ENCODE data around the gene STAT3. TPM values are rescaled to one million over a fixed set of nuclear protein-coding genes. Genes with fewer than 3 reads are reported as not detected.
"Not testable (repeated sequence)": the region's sequence is repeated elsewhere in the genome, so short reads cannot be mapped to it uniquely, and the experiment has no call there.

STAT3 gene
- total and polyA plus RNA-seq, 3 experiments from 2014 or later = 148 to 166 (median 155) TPM

- Mint-ChIP-seq H3K9me3 (peaks cover 0 to 3% (median 0%) of the 10 kb centered on the region in 5 donors), H3K27me3 (no peaks in the 10 kb centered on the region), H3K27ac (peak overlapping the region in 1 of 8 donors; percentile 7), H3K36me3 (peaks cover 6 to 18% (median 10%) of the 10 kb centered on the region in 3 donors), H3K4me1 (peaks cover 41 to 57% (median 57%) of the 10 kb centered on the region in 3 donors), H3K4me3 (no peak overlapping the region)
- CTCF ChIA-PET = interaction anchor here (1.4 kb wide), 1 partner anchor 22 kb away, joined by 3 read pairs; no protein-coding TSS in a partner anchor
- Histone ChIP-seq H3K4me3 (ENCODE audit: low read length) (no peak overlapping the region), H3K4me1 (ENCODE audit: insufficient read depth, low read length) (peaks cover 21% of the 10 kb centered on the region), H3K9me3 (ENCODE audit: low read length) (no peaks in the 10 kb centered on the region), H3K27ac (ENCODE audit: low read depth, low read length) (no peak overlapping the region), H3K36me3 (ENCODE audit: insufficient read depth, low read length) (peaks cover 7% of the 10 kb centered on the region), H3K27me3 (ENCODE audit: insufficient read depth, low read length, poor library complexity, severe bottlenecking) (no peaks in the 10 kb centered on the region)
- no peak for DNase-seq
- POLR2A ChIA-PET = no interaction called here
Observed at GRCh38 chr17:42373896-42374295, 14.3 kb downstream of the STAT3 start.

DNA sequence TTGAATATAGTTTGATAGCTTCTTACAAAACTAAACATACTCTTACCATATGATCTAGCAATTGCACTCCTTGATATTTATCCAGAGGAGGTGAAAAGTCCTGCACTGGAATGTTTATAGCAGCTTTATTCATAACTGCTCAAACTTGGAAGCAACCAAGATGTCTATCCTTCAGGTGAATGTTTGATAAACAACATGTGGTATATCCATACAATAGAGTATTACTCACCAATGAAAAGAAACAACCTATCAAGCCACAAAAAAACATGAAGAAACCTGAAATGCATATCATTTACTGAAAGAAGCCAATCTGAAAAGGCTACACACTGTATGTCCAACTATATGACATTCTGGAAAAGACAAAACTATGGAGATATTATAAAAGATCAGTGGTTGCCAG lies 16.1 kb downstream of the STAT3 start:
- Mint-ChIP-seq H3K27me3 (no peaks in the 10 kb centered on the region), H3K36me3 (peaks cover 9 to 18% (median 10%) of the 10 kb centered on the region in 3 donors), H3K4me1 (peaks cover 38 to 57% (median 56%) of the 10 kb centered on the region in 3 donors), H3K27ac (no peak overlapping the region), H3K9me3 (peaks cover 0 to 3% (median 0%) of the 10 kb centered on the region in 5 donors), H3K4me3 (no peak overlapping the region)
- DNase-seq = no peak
- Histone ChIP-seq H3K27ac (ENCODE audit: low read depth, low read length) (no peak overlapping the region), H3K9me3 (ENCODE audit: low read length) (no peaks in the 10 kb centered on the region), H3K36me3 (ENCODE audit: insufficient read depth, low read length) (peaks cover 7% of the 10 kb centered on the region), H3K4me3 (ENCODE audit: low read length) (no peak overlapping the region), H3K27me3 (ENCODE audit: insufficient read depth, low read length, poor library complexity, severe bottlenecking) (no peaks in the 10 kb centered on the region), H3K4me1 (ENCODE audit: insufficient read depth, low read length) (peaks cover 28% of the 10 kb centered on the region)
- POLR2A ChIA-PET = interaction anchor here (0.7 kb wide), 1 partner anchor 405 kb away, joined by 6 read pairs; no protein-coding TSS in a partner anchor
- CTCF ChIA-PET = no interaction called here

DNA sequence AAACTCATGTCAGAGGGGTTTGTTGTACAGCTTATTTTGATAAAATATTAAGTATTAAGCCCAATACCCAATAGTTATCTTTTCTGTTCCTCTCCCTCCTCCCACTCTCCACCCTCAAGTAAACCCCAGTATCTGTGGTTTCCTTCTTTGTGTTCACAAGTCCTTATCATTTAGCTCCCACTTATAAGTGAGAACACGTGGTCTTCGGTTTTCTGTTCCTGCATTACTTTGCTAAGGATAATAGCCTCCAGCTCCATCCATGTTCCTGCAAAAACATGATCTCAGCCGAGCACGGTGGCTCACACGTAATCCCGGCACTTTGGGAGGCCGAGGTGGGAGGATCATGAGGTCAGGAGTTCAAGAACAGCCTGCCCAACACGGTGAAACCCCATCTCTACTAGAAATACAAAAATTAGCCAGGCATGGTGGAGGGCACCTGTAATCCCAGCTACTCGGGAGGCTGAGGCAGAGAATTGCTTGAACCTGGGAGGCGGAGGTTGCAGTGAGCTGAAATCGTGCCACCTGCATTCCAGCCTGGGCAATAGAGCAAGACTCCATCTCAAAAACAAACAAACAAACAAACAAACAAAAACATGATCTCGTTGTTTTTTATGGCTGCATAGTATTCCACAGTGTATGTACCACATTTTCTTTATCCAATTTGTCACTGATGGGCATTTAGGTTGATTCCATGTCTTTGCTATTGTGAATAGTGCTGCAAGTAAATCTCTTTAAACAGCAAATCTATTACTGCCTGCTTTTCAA lies 19.3 kb downstream of the STAT3 start:
- H3K27ac Mint-ChIP-seq = peak overlapping the region in 3 of 8 donors; percentile 63 to 85 (median 70)
- not testable (repeated sequence) for H3K27me3 Mint-ChIP-seq; H3K9me3 Mint-ChIP-seq; DNase-seq; H3K27ac ChIP-seq (ENCODE audit: low read depth, low read length); H3K9me3 ChIP-seq (ENCODE audit: low read length); H3K36me3 ChIP-seq (ENCODE audit: insufficient read depth, low read length); H3K4me3 ChIP-seq (ENCODE audit: low read length); H3K27me3 ChIP-seq (ENCODE audit: insufficient read depth, low read length, poor library complexity, severe bottlenecking)
- peak overlapping the region in 5 of 7 donors; percentile 23 to 77 (median 45) for H3K4me3 Mint-ChIP-seq
- peaks cover 50 to 67% (median 66%) of the 10 kb centered on the region in 3 donors for H3K4me1 Mint-ChIP-seq
- H3K36me3 Mint-ChIP-seq = peaks cover 10 to 28% (median 12%) of the 10 kb centered on the region in 3 donors
- H3K4me1 ChIP-seq (ENCODE audit: insufficient read depth, low read length) = peaks cover 35% of the 10 kb centered on the region
- ChIA-PET CTCF (interaction anchor here (1.4 kb wide), 1 partner anchor 45 kb away, joined by 3 read pairs; no protein-coding TSS in a partner anchor), POLR2A (interaction anchor here (0.6 to 0.7 kb wide), 2 partner anchors 46 to 52 kb away, joined by 4 to 5 read pairs; no protein-coding TSS in a partner anchor)

DNA sequence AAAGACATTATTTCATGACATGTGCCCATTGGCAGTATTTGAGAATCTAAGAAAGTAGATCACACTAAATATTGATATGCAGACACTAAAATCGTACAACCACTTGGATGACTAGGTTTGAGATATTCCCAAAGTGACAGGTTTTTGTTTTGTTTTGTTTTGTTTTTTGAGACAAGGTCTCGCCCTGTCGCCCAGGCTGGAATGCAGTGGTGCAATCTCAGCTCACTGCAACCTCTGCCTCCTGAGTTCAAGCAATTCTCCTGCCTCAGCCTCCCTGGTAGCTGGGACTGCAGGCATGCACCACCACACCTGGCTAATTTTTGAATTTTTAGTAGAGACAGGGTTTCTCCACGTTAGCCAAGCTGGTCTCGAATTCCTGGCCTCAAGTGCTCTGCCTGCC lies 19.9 kb downstream of the STAT3 start:
- POLR2A ChIA-PET = interaction anchor here (0.7 kb wide), 1 partner anchor 45 kb away, joined by 4 read pairs; no protein-coding TSS in a partner anchor
- peaks cover 41% of the 10 kb centered on the region for H3K4me1 ChIP-seq (ENCODE audit: insufficient read depth, low read length)
- H3K36me3 ChIP-seq (ENCODE audit: insufficient read depth, low read length); DNase-seq; H3K9me3 Mint-ChIP-seq; H3K27ac ChIP-seq (ENCODE audit: low read depth, low read length); H3K27ac Mint-ChIP-seq; H3K27me3 Mint-ChIP-seq; H3K27me3 ChIP-seq (ENCODE audit: insufficient read depth, low read length, poor library complexity, severe bottlenecking); CTCF ChIA-PET; H3K4me3 ChIP-seq (ENCODE audit: low read length); H3K9me3 ChIP-seq (ENCODE audit: low read length): not testable (repeated sequence)
- H3K36me3 Mint-ChIP-seq = peaks cover 10 to 26% (median 12%) of the 10 kb centered on the region in 3 donors
- peaks cover 53 to 71% (median 70%) of the 10 kb centered on the region in 3 donors for H3K4me1 Mint-ChIP-seq
- H3K4me3 Mint-ChIP-seq = peak overlapping the region in 3 of 7 donors; percentile 15 to 77 (median 31)

GRCh38 chr17:42366176-42367023 lies 21.8 kb downstream of the STAT3 start:
- H3K27me3 ChIP-seq (ENCODE audit: insufficient read depth, low read length, poor library complexity, severe bottlenecking); DNase-seq; H3K9me3 Mint-ChIP-seq; H3K36me3 ChIP-seq (ENCODE audit: insufficient read depth, low read length); H3K9me3 ChIP-seq (ENCODE audit: low read length); H3K27me3 Mint-ChIP-seq; H3K4me3 ChIP-seq (ENCODE audit: low read length); H3K27ac ChIP-seq (ENCODE audit: low read depth, low read length): not testable (repeated sequence)
- H3K27ac Mint-ChIP-seq = peak overlapping the region in 2 of 8 donors; percentile 64 to 69
- peak overlapping the region in 1 of 7 donors; percentile 51 for H3K4me3 Mint-ChIP-seq
- ChIA-PET POLR2A (interaction anchor here (1.0 kb wide), 1 partner anchor 22 kb away, joined by 3 read pairs; the partner anchor contains the start of gene STAT3), CTCF (interaction anchor here (0.7 to 1.0 kb wide), 2 partner anchors 15 to 16 kb away, joined by 3 read pairs; no protein-coding TSS in a partner anchor)
- H3K4me1 Mint-ChIP-seq = peaks cover 70 to 85% (median 84%) of the 10 kb centered on the region in 3 donors
- H3K4me1 ChIP-seq (ENCODE audit: insufficient read depth, low read length) = peaks cover 54% of the 10 kb centered on the region
- peaks cover 4 to 21% (median 17%) of the 10 kb centered on the region in 3 donors for H3K36me3 Mint-ChIP-seq

DNA sequence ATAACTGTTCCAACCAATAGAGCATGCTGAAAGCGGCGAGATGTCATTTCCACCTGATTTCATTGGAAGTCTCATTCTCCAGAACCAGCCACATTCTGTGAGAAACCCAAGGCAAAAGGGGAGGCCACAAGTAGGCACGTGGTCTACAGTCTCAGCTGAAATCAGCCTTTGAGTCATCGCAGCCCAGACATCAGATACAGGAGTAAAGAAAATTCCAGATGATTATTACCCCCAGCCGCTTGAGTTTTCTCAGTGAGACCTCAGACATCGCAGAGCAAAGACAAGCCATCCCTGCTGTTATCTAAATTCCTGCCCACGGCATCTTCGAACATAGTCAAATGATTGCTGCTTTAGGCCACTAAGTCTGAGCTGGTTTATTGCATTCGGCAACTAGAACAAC lies 23.1 kb downstream of the STAT3 start:
- H3K4me3 ChIP-seq (ENCODE audit: low read length) = no peak overlapping the region
- Mint-ChIP-seq H3K27me3 (peaks cover 0 to 1% of the 10 kb centered on the region in 2 donors), H3K27ac (peak overlapping the region in 6 of 8 donors; percentile 0 to 80 (median 53)), H3K4me1 (peaks cover 71 to 84% (median 83%) of the 10 kb centered on the region in 3 donors), H3K4me3 (peak overlapping the region in 2 of 7 donors; percentile 9 to 31), H3K36me3 (peaks cover 0 to 16% (median 15%) of the 10 kb centered on the region in 3 donors), H3K9me3 (peaks cover 0 to 2% (median 0%) of the 10 kb centered on the region in 5 donors)
- no peaks in the 10 kb centered on the region for H3K36me3 ChIP-seq (ENCODE audit: insufficient read depth, low read length)
- H3K27me3 ChIP-seq (ENCODE audit: insufficient read depth, low read length, poor library complexity, severe bottlenecking) = no peaks in the 10 kb centered on the region
- H3K4me1 ChIP-seq (ENCODE audit: insufficient read depth, low read length) = peaks cover 54% of the 10 kb centered on the region
- H3K27ac ChIP-seq (ENCODE audit: low read depth, low read length) = no peak overlapping the region
- H3K9me3 ChIP-seq (ENCODE audit: low read length) = no peaks in the 10 kb centered on the region
- CTCF ChIA-PET = interaction anchor here (1.0 kb wide), 1 partner anchor 17 kb away, joined by 3 read pairs; no protein-coding TSS in a partner anchor
- POLR2A ChIA-PET = interaction anchor here (0.7 kb wide), 1 partner anchor 372 kb away, joined by 5 read pairs; no protein-coding TSS in a partner anchor
- DNase-seq = no peak

GRCh38 chr17:42363767-42364585 lies 24.3 kb downstream of the STAT3 start:
- H3K4me1 ChIP-seq (ENCODE audit: insufficient read depth, low read length) = peaks cover 51% of the 10 kb centered on the region
- Mint-ChIP-seq H3K9me3 (peaks cover 0 to 2% (median 0%) of the 10 kb centered on the region in 5 donors), H3K27ac (peak overlapping the region in 7 of 8 donors; percentile 24 to 81 (median 52)), H3K4me3 (peak overlapping the region in 2 of 7 donors; percentile 12 to 20), H3K36me3 (peaks cover 0 to 18% (median 15%) of the 10 kb centered on the region in 3 donors), H3K4me1 (peaks cover 73 to 84% (median 84%) of the 10 kb centered on the region in 3 donors), H3K27me3 (peaks cover 0 to 1% of the 10 kb centered on the region in 2 donors)
- ChIA-PET POLR2A (no interaction called here), CTCF (no interaction called here)
- H3K4me3 ChIP-seq (ENCODE audit: low read length) = no peak overlapping the region
- H3K27me3 ChIP-seq (ENCODE audit: insufficient read depth, low read length, poor library complexity, severe bottlenecking) = no peaks in the 10 kb centered on the region
- DNase-seq = no peak
- no peaks in the 10 kb centered on the region for H3K9me3 ChIP-seq (ENCODE audit: low read length)
- H3K27ac ChIP-seq (ENCODE audit: low read depth, low read length) = no peak overlapping the region
- peaks cover 5% of the 10 kb centered on the region for H3K36me3 ChIP-seq (ENCODE audit: insufficient read depth, low read length)
